OCI-LY1 (cell line): ENCODE results near the gene EVI2A.

Experiments used
- H2AFZ ChIP-seq: fragments of 200-600 bp; sonication (generic), shearing (Covaris generic); 2 replicates; pipeline ENCODE4 v1.6.0; 2014; ENCODE audit warnings: antibody characterized with exemption, mild to moderate bottlenecking, low read length
- H3F3A ChIP-seq: fragments of 200-600 bp; sonication (generic), shearing (Covaris generic); 2 replicates; pipeline ENCODE4 v1.6.0; 2014; ENCODE audit warnings: mild to moderate bottlenecking, antibody characterized with exemption, low read length, moderate library complexity; ENCODE audit not compliant: insufficient read depth
- H3K27ac ChIP-seq: fragments of 200-600 bp; sonication (generic); 2 replicates; pipeline ENCODE4 v1.5.1; 2014; ENCODE audit warnings: low read length, mixed run types, mild to moderate bottlenecking, low read depth; ENCODE audit not compliant: poor library complexity, severe bottlenecking
- H3K27me3 ChIP-seq: fragments of 200-600 bp; sonication (generic); 2 replicates; pipeline ENCODE4 v1.6.0; 2014; ENCODE audit warnings: antibody characterized with exemption, mild to moderate bottlenecking, low read length, moderate library complexity; ENCODE audit not compliant: insufficient read depth
- H3K36me3 ChIP-seq: fragments of 200-600 bp; sonication (generic); 2 replicates; pipeline ENCODE4 v1.6.1; 2014; ENCODE audit warnings: mild to moderate bottlenecking, antibody characterized with exemption, low read length, moderate library complexity, mixed read lengths; ENCODE audit not compliant: insufficient read depth
- H3K4me1 ChIP-seq: fragments of 200-600 bp; sonication (generic); 2 replicates; pipeline ENCODE4 v1.5.1; 2014; ENCODE audit warnings: mild to moderate bottlenecking, low read length, moderate library complexity; ENCODE audit not compliant: insufficient read depth, severe bottlenecking
- H3K4me2 ChIP-seq: fragments of 200-600 bp; sonication (generic), shearing (Covaris generic); 2 replicates; pipeline ENCODE4 v1.6.1; 2014; ENCODE audit warnings: low read length
- H3K4me3 ChIP-seq: fragments of 200-600 bp; sonication (generic); 2 replicates; pipeline ENCODE4 v1.5.1; 2014; ENCODE audit warnings: low read length, low read depth, mild to moderate bottlenecking, mixed read lengths; ENCODE audit not compliant: poor library complexity, severe bottlenecking
- H3K79me2 ChIP-seq: fragments of 200-600 bp; shearing (Covaris generic); 2 replicates; pipeline ENCODE4 v1.6.1; 2016; ENCODE audit warnings: mixed run types, low read length, mixed read lengths; ENCODE audit not compliant: insufficient read depth
- H3K9ac ChIP-seq: fragments of 200-600 bp; sonication (generic), shearing (Covaris generic); 2 replicates; pipeline ENCODE4 v1.6.1; 2014; ENCODE audit warnings: mild to moderate bottlenecking, low read length, mixed read lengths
- H3K9me2 ChIP-seq: fragments of 200-600 bp; sonication (generic), shearing (Covaris generic); 2 replicates; pipeline ENCODE4 v1.6.1; 2014; ENCODE audit warnings: low read depth, mild to moderate bottlenecking, low read length, mixed read lengths
- H3K9me3 ChIP-seq: fragments of 200-600 bp; shearing (Covaris generic); 2 replicates; pipeline ENCODE4 v1.6.1; 2014; ENCODE audit warnings: low read length, mixed read lengths
- H4K20me1 ChIP-seq: fragments of 200-600 bp; sonication (generic), shearing (Covaris generic); 2 replicates; pipeline ENCODE4 v1.6.0; 2016; ENCODE audit warnings: mild to moderate bottlenecking, low read length; ENCODE audit not compliant: insufficient read depth
- EZH2 ChIP-seq: fragments of 200-600 bp; sonication (generic), shearing (Covaris generic); IDR thresholded peaks from 2 replicates; pipeline ENCODE4 v1.8.0; 2017; ENCODE audit warnings: borderline replicate concordance, mixed run types, mild to moderate bottlenecking, antibody characterized with exemption, low read length, moderate library complexity, mixed read lengths
- TF ChIP-seq, protein P1 (sequence below): fragments of 200-600 bp; sonication (generic), shearing (Covaris generic); IDR thresholded peaks from 2 replicates; pipeline ENCODE4 v1.5.1; 2017; ENCODE audit warnings: mild to moderate bottlenecking, antibody characterized with exemption, low read length, moderate library complexity, mixed read lengths

The EVI2A gene

DNA sequence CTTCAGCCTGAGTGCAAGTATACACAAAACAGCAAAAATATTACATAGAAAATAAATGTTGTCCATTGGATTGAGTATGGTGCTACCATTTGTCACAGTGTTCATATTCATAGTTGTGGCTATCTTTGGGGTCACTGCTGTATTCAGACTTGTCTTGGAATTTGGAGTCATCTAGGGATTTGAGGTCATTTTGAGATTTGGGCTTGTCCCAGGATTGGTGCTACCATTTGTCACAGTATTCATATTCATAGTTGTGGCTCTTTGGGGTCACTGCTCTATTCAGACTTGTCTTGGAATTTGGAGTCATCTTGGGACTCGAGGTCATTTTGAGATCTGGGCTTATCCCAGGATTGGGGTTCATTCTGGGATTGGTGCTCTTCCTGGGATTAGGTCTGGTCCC is 49.2 kb downstream of the EVI2A start:
- no peaks in the 10 kb centered on the region for H3F3A ChIP-seq
- H3K4me2 ChIP-seq = no peak overlapping the region
- no peaks in the 10 kb centered on the region for H3K79me2 ChIP-seq
- H3K36me3 ChIP-seq = 0 out of 2 replicates have a peak, but pooled peaks cover 3% of the 10 kb centered on the region
- H2AFZ ChIP-seq = no peak overlapping the region
- H3K27ac ChIP-seq = no peak overlapping the region
- no peaks in the 10 kb centered on the region for H4K20me1 ChIP-seq
- no peaks in the 10 kb centered on the region for H3K9me2 ChIP-seq
- TF ChIP-seq, protein P1, sequence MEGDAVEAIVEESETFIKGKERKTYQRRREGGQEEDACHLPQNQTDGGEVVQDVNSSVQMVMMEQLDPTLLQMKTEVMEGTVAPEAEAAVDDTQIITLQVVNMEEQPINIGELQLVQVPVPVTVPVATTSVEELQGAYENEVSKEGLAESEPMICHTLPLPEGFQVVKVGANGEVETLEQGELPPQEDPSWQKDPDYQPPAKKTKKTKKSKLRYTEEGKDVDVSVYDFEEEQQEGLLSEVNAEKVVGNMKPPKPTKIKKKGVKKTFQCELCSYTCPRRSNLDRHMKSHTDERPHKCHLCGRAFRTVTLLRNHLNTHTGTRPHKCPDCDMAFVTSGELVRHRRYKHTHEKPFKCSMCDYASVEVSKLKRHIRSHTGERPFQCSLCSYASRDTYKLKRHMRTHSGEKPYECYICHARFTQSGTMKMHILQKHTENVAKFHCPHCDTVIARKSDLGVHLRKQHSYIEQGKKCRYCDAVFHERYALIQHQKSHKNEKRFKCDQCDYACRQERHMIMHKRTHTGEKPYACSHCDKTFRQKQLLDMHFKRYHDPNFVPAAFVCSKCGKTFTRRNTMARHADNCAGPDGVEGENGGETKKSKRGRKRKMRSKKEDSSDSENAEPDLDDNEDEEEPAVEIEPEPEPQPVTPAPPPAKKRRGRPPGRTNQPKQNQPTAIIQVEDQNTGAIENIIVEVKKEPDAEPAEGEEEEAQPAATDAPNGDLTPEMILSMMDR = no peak
- no peak for TF ChIP-seq EZH2
- H3K4me3 ChIP-seq = no peak overlapping the region
- no peak overlapping the region for H3K9ac ChIP-seq
- no peaks in the 10 kb centered on the region for H3K4me1 ChIP-seq
- no peaks in the 10 kb centered on the region for H3K9me3 ChIP-seq
- no peaks in the 10 kb centered on the region for H3K27me3 ChIP-seq

DNA sequence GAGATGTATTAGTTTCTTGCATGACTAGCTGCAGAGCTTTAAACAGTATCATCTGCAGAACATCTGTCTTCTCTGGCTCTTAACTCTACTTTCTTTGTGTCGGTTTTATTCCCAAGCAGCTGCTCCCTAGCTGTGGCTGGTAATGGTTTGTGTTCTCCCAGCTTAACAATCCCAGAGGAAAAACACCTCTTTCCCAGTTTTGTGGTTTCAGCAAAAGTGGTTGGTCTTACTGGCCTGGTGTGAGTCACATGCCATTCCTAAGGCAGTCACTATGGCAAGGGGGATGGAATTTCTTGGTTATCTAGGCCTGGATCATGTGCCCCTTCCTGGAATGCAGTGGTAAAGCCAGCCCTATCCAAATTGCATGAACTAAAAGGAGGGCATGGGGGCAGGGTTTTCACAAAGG is 51.8 kb downstream of the EVI2A start:
- H2AFZ ChIP-seq = no peak overlapping the region
- no peaks in the 10 kb centered on the region for H3K79me2 ChIP-seq
- H4K20me1 ChIP-seq = no peaks in the 10 kb centered on the region
- H3K4me2 ChIP-seq = no peak overlapping the region
- H3K4me3 ChIP-seq = no peak overlapping the region
- 0 out of 2 replicates have a peak, but pooled peaks cover 3% of the 10 kb centered on the region for H3K36me3 ChIP-seq
- TF ChIP-seq EZH2 = no peak
- TF ChIP-seq, protein P1 = no peak
- H3K4me1 ChIP-seq = no peaks in the 10 kb centered on the region
- H3K9me2 ChIP-seq = no peaks in the 10 kb centered on the region
- H3K9me3 ChIP-seq = no peaks in the 10 kb centered on the region
- no peaks in the 10 kb centered on the region for H3K27me3 ChIP-seq
- H3K9ac ChIP-seq = no peak overlapping the region
- H3K27ac ChIP-seq = no peak overlapping the region
- H3F3A ChIP-seq = no peaks in the 10 kb centered on the region

DNA sequence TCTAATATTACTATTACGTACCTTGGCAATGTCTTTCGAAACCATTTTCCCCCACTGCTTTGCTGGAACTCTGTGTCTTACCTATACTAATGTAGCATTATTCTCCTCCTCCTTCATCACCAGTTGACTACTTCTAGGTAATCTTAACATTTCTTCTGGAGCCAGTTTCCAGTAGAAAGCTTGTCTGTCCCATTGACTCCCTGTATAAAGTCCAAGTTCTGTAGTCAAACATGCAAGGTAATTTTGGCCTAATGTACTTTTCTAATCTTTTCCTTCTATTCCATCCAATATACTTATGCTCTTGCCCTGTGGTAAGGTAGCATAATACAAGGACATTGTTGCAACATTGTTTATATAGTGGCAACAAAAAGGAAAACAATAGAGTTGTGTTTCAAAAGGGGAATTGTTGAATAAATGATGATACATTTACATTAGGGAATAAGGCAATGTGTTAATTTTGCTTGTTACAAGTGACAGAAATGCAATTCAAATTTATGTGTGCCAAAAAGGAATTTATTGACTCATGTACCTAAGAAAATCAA is 52.3 kb downstream of the EVI2A start:
- Histone ChIP-seq H2AFZ (no peak overlapping the region), H3K27me3 (no peaks in the 10 kb centered on the region), H3K4me1 (no peaks in the 10 kb centered on the region), H3K79me2 (no peaks in the 10 kb centered on the region), H3K27ac (no peak overlapping the region), H3K9ac (no peak overlapping the region), H3K36me3 (0 out of 2 replicates have a peak, but pooled peaks cover 3% of the 10 kb centered on the region), H3K9me2 (no peaks in the 10 kb centered on the region), H3K9me3 (no peaks in the 10 kb centered on the region), H3K4me2 (no peak overlapping the region), H4K20me1 (no peaks in the 10 kb centered on the region), H3F3A (no peaks in the 10 kb centered on the region), H3K4me3 (no peak overlapping the region)
- TF ChIP-seq EZH2 = no peak
- TF ChIP-seq, protein P1 = no peak
